Naive thymus-derived CD8-positive, alpha-beta T cell (primary cell): ENCODE measurements around the gene IGDCC3. TPM values are rescaled to one million over a fixed set of nuclear protein-coding genes. Genes with fewer than 3 reads are reported as not detected.

Experiments
- ATAC-seq, 2 donors: fragments of 150-1000 bp; cut with Tn5 transposase in 1 of 2; sonication (Bioruptor Pico), chemical (Tn5 transposase) in 1 of 2; 1 replicate in 1 of 2; 2 replicates in 1 of 2; pipeline ENCODE4 v1.10.0; 2021; ENCODE audit warnings: mild to moderate bottlenecking in 2 of 2, moderate library complexity in 2 of 2
- POLR2A ChIA-PET: fragments of 350-600 bp; sonication (Branson Sonifier 250); formaldehyde crosslinking; loops from one replicate; lab custom pipeline; 2021; ENCODE audit warnings: antibody characterized with exemption; lab: Charles Lee
- DNase-seq, 10 donors: peaks; one replicate each; pipeline versions ENCODE4 v3.0.0 to v3.0.0-alpha.2; 2020 to 2022
- H3K27ac Mint-ChIP-seq, 10 donors: one replicate each; pipeline ENCODE4 v1.8.0; 2020 to 2022; ENCODE audit warnings: mild to moderate bottlenecking in 10 of 10, mixed read lengths in 10 of 10, moderate library complexity in 4 of 10, inconsistent platforms in 1 of 10
- H3K27me3 Mint-ChIP-seq, 5 donors: one replicate each; pipeline ENCODE4 v1.8.0; 2021 to 2022; ENCODE audit warnings: mixed read lengths in 5 of 5
- H3K36me3 Mint-ChIP-seq, 3 donors: one replicate each; pipeline ENCODE4 v1.8.0; 2020 to 2022; ENCODE audit warnings: mixed read lengths in 3 of 3, mild to moderate bottlenecking in 2 of 3, inconsistent platforms in 1 of 3
- H3K4me1 Mint-ChIP-seq, 4 donors: one replicate each; pipeline ENCODE4 v1.8.0; 2021 to 2022; ENCODE audit warnings: mixed read lengths in 4 of 4
- H3K4me3 Mint-ChIP-seq, 10 donors: one replicate each; pipeline ENCODE4 v1.8.0; 2020 to 2022; ENCODE audit warnings: mild to moderate bottlenecking in 10 of 10, mixed read lengths in 10 of 10, moderate library complexity in 6 of 10, inconsistent platforms in 1 of 10
- H3K9me3 Mint-ChIP-seq, 9 donors: one replicate each; pipeline ENCODE4 v1.8.0; 2020 to 2022; ENCODE audit warnings: mixed read lengths in 9 of 9, mild to moderate bottlenecking in 3 of 9, inconsistent platforms in 1 of 9, moderate library complexity in 1 of 9
- polyA plus RNA-seq, 3 donors: library from polyadenylated mRNA; unstranded; fragments of 300-500 nt; fragmentation: Illumina TruSeq; gene quantifications; one replicate each; pipeline ENCODE4 v1.2.3, GENCODE V29; 2021
- total RNA-seq, 8 experiments: library from RNA in 2 of 8; stranded (reverse) in 2 of 8; gene quantifications; one replicate each; pipeline ENCODE4 v1.2.3 and lab custom pipeline; 2021 to 2026

Gene IGDCC3
- total and polyA plus RNA-seq, 5 experiments from 2014 or later: not detected

- POLR2A ChIA-PET: interaction anchor here (0.6 to 5.0 kb wide), 8 partner anchors 8 to 484 kb away, joined by 3 to 93 read pairs (median 18); partner anchors contain the start of genes CLPX, RNU5A-1 and RNU5B-1
- Mint-ChIP-seq H3K4me1 (peaks cover 21 to 62% (median 54%) of the 10 kb centered on the region in 4 donors), H3K27ac (peak overlapping the region; percentile 82 to 95 (median 91)), H3K27me3 (no peaks in the 10 kb centered on the region), H3K9me3 (no peaks in the 10 kb centered on the region), H3K36me3 (peaks cover 0 to 16% (median 6%) of the 10 kb centered on the region in 3 donors), H3K4me3 (peak overlapping the region; percentile 84 to 93 (median 89))
- no peak for ATAC-seq
- DNase-seq: no peak
Observed at GRCh38 chr15:65285291-65286068, 92.3 kb downstream of the IGDCC3 start.

GRCh38 chr15:65278480-65278879, 99.3 kb downstream of the IGDCC3 start:
- Mint-ChIP-seq H3K27ac (peak overlapping the region; percentile 23 to 80 (median 50)), H3K4me3 (peak overlapping the region in 1 of 10 donors; percentile 14), H3K36me3 (peaks cover 0 to 22% (median 6%) of the 10 kb centered on the region in 3 donors), H3K9me3 (no peaks in the 10 kb centered on the region), H3K4me1 (peaks cover 45 to 80% (median 65%) of the 10 kb centered on the region in 4 donors), H3K27me3 (no peaks in the 10 kb centered on the region)
- POLR2A ChIA-PET: interaction anchor here (0.6 to 2.3 kb wide), 4 partner anchors 8 to 113 kb away, joined by 3 to 10 read pairs (median 5); partner anchors contain the start of gene PARP16
- ATAC-seq: no peak
- DNase-seq: no peak

Other genes with a start within 250 kb of the IGDCC3 start
- gene PDCD7, start 244.2 kb downstream of the IGDCC3 start, total RNA-seq: 10 to 100 TPM; 37.0 to 44.1 TPM
- 10 to 100 TPM; 13.1 to 19.4 (median 15.8) TPM for gene PDCD7, start 244.2 kb downstream of the IGDCC3 start, polyA plus RNA-seq
- 10 to 100 TPM; 59.6 to 60.2 TPM for gene CLPX, start 192.7 kb downstream of the IGDCC3 start, total RNA-seq
- gene CLPX, start 192.7 kb downstream of the IGDCC3 start, polyA plus RNA-seq: 10 to 100 TPM; 30.0 to 33.8 (median 31.3) TPM
- gene CILP, start 166.5 kb downstream of the IGDCC3 start, total RNA-seq: under 1 TPM; 0.44 TPM
- under 1 TPM in 1 of 3 donors, not detected in 2; 0.10 TPM for gene CILP, start 166.5 kb downstream of the IGDCC3 start, polyA plus RNA-seq
- 10 to 100 TPM; 22.9 to 23.7 TPM for gene PARP16, start 91.1 kb downstream of the IGDCC3 start, total RNA-seq
- 10 to 100 TPM; 27.6 to 39.3 (median 30.0) TPM for gene PARP16, start 91.1 kb downstream of the IGDCC3 start, polyA plus RNA-seq
- not detected for gene RNU5A-1, start 82.0 kb downstream of the IGDCC3 start, total RNA-seq
- gene RNU5A-1, start 82.0 kb downstream of the IGDCC3 start, polyA plus RNA-seq: not detected
- 10 to 100 TPM; 20.8 to 33.0 TPM for gene RNU5B-1, start 73.3 kb downstream of the IGDCC3 start, total RNA-seq
- not detected for gene RNU5B-1, start 73.3 kb downstream of the IGDCC3 start, polyA plus RNA-seq
- under 1 TPM; 0.08 to 0.14 TPM for gene IGDCC4, start 44.9 kb upstream of the IGDCC3 start, total RNA-seq
- gene IGDCC4, start 44.9 kb upstream of the IGDCC3 start, polyA plus RNA-seq: under 1 TPM in 1 of 3 donors, not detected in 2; 0.12 TPM
- gene DPP8, start 139.7 kb upstream of the IGDCC3 start, total RNA-seq: 10 to 100 TPM; 60.3 to 63.8 TPM
- 10 to 100 TPM; 38.1 to 47.1 (median 41.8) TPM for gene DPP8, start 139.7 kb upstream of the IGDCC3 start, polyA plus RNA-seq
- gene HACD3, start 152.5 kb upstream of the IGDCC3 start, total RNA-seq: 10 to 100 TPM; 22.8 to 25.2 TPM
- gene HACD3, start 152.5 kb upstream of the IGDCC3 start, polyA plus RNA-seq: 10 to 100 TPM; 26.1 to 31.6 (median 30.6) TPM
- 10 to 100 TPM; 48.8 to 53.2 TPM for gene INTS14, start 233.1 kb upstream of the IGDCC3 start, total RNA-seq
- 10 to 100 TPM; 20.4 to 30.3 (median 24.0) TPM for gene INTS14, start 233.1 kb upstream of the IGDCC3 start, polyA plus RNA-seq
- gene SLC24A1, start 243.9 kb upstream of the IGDCC3 start, total RNA-seq: 1 to 10 TPM; 5.0 to 6.6 TPM
- gene SLC24A1, start 243.9 kb upstream of the IGDCC3 start, polyA plus RNA-seq: 1 to 10 TPM in 2 of 3 donors, under 1 TPM in 1; 0.93 to 2.4 (median 1.7) TPM